ENCODE measurements around the gene SH2D6.

GRCh38 chr2:85418132-85419008 is at the start of gene SH2D6:
- TF ChIP-seq POLR2A (IDR thresholded peaks at IDR 0.05) = peak in 2 of 3 donors; percentile 70 to 72
- TF ChIP-seq, protein P1, sequence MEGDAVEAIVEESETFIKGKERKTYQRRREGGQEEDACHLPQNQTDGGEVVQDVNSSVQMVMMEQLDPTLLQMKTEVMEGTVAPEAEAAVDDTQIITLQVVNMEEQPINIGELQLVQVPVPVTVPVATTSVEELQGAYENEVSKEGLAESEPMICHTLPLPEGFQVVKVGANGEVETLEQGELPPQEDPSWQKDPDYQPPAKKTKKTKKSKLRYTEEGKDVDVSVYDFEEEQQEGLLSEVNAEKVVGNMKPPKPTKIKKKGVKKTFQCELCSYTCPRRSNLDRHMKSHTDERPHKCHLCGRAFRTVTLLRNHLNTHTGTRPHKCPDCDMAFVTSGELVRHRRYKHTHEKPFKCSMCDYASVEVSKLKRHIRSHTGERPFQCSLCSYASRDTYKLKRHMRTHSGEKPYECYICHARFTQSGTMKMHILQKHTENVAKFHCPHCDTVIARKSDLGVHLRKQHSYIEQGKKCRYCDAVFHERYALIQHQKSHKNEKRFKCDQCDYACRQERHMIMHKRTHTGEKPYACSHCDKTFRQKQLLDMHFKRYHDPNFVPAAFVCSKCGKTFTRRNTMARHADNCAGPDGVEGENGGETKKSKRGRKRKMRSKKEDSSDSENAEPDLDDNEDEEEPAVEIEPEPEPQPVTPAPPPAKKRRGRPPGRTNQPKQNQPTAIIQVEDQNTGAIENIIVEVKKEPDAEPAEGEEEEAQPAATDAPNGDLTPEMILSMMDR (IDR thresholded peaks at IDR 0.05) = no peak

All from body of pancreas (tissue), 4 donors.